Amniotic epithelial cell (primary cell): ENCODE data around the gene TDRD12.
"Not testable (repeated sequence)": the region's sequence is repeated elsewhere in the genome, so short reads cannot be mapped to it uniquely, and the experiment has no call there.

Experiments used
- DNase-seq: peaks from one replicate; pipeline ENCODE4 v3.0.0-alpha.2; 2010; ENCODE audit warnings: low read depth

The TDRD12 gene

GRCh38 chr19:32748497-32748896 lies 28.9 kb downstream of the TDRD12 start:
- no peak for DNase-seq

GRCh38 chr19:32748948-32749347 lies 29.4 kb downstream of the TDRD12 start:
- no peak for DNase-seq

- no peak for DNase-seq
Observed at GRCh38 chr19:32749361-32749760, 29.8 kb downstream of the TDRD12 start.

- no peak for DNase-seq
Observed at GRCh38 chr19:32750441-32751055, 31.0 kb downstream of the TDRD12 start.

GRCh38 chr19:32751066-32751465 lies 31.5 kb downstream of the TDRD12 start:
- no peak for DNase-seq

- DNase-seq, result no peak
Observed at GRCh38 chr19:32757189-32757588, 37.6 kb downstream of the TDRD12 start.

GRCh38 chr19:32765365-32765764 lies 45.8 kb downstream of the TDRD12 start:
- DNase-seq, result not testable (repeated sequence)

- DNase-seq, result no peak
Observed at GRCh38 chr19:32767951-32768679, 48.5 kb downstream of the TDRD12 start.

- DNase-seq, result no peak
Observed at GRCh38 chr19:32771596-32771995, 52.0 kb downstream of the TDRD12 start.

- DNase-seq, result no peak
Observed at GRCh38 chr19:32773126-32773525, 53.6 kb downstream of the TDRD12 start.

- no peak for DNase-seq
Observed at GRCh38 chr19:32779082-32779481, 59.5 kb downstream of the TDRD12 start.

- DNase-seq, result no peak
Observed at GRCh38 chr19:32781280-32781679, 61.7 kb downstream of the TDRD12 start.

- DNase-seq, result not testable (repeated sequence)
Observed at GRCh38 chr19:32782089-32782488, 62.5 kb downstream of the TDRD12 start.

- DNase-seq, result not testable (repeated sequence)
Observed at GRCh38 chr19:32787161-32787813, 67.7 kb downstream of the TDRD12 start.

GRCh38 chr19:32787895-32788294 lies 68.3 kb downstream of the TDRD12 start:
- not testable (repeated sequence) for DNase-seq

- no peak for DNase-seq
Observed at GRCh38 chr19:32789429-32789828, 69.9 kb downstream of the TDRD12 start.

GRCh38 chr19:32798201-32798600 lies 78.6 kb downstream of the TDRD12 start:
- no peak for DNase-seq

GRCh38 chr19:32800191-32800590 lies 80.6 kb downstream of the TDRD12 start:
- DNase-seq, result no peak

GRCh38 chr19:32800754-32801153 lies 81.2 kb downstream of the TDRD12 start:
- no peak for DNase-seq

- DNase-seq, result no peak
Observed at GRCh38 chr19:32802840-32803239, 83.3 kb downstream of the TDRD12 start.

GRCh38 chr19:32808236-32808635 lies 88.7 kb downstream of the TDRD12 start:
- DNase-seq, result no peak

GRCh38 chr19:32809254-32809653 lies 89.7 kb downstream of the TDRD12 start:
- DNase-seq, result no peak

- DNase-seq, result no peak
Observed at GRCh38 chr19:32809754-32810153, 90.2 kb downstream of the TDRD12 start.
